HCT116 (cell line): Measurements from ENCODE around the gene TRAPPC12. TPM values are rescaled to one million over a fixed set of nuclear protein-coding genes. Genes with fewer than 3 reads are reported as not detected.

Experiments used
- ATAC-seq: fragments of 200-7000 bp; cut with Tn5 transposase; 2 replicates; pipeline ENCODE4 v1.9.1; 2020; ENCODE audit warnings: mild to moderate bottlenecking, moderate library complexity
- BruUV-seq: library from RNA; stranded (reverse); fragments of 400-500 nt; replicated peaks from 2 replicates; lab custom pipeline; 2021; lab: Mats Ljungman, UMichigan
- CTCF ChIA-PET: fragments of 300-600 bp; sonication (Branson Sonifier 250); formaldehyde crosslinking; loops from one replicate; lab custom pipeline; 2021; ENCODE audit warnings: antibody characterized with exemption; lab: Charles Lee
- POLR2A ChIA-PET: fragments of 300-600, 350-600 bp; sonication (Branson Sonifier 250); formaldehyde crosslinking; loops from one replicate; lab custom pipeline; 2021; ENCODE audit warnings: antibody characterized with exemption; lab: Charles Lee
- RAD21 ChIA-PET, 2 experiments: fragments of 300-600 bp; sonication (Branson Sonifier 250); formaldehyde crosslinking; loops; one replicate each; lab custom pipeline; 2023; ENCODE audit warnings: low total read pairs in 2 of 2; ENCODE audit not compliant: uncharacterized antibody in 2 of 2, unreplicated experiment in 2 of 2, low non-redundant PET in 1 of 2; lab: Charles Lee
- DNase-seq: peaks from one replicate; pipeline ENCODE4 v3.0.0-alpha.2; 2010; ENCODE audit warnings: low read depth, low spot score
- H2AFZ ChIP-seq: fragments of 200-600 bp; shearing (Covaris generic), sonication (generic); 2 replicates; pipeline ENCODE4 v1.6.1; 2017; ENCODE audit warnings: low read depth, mixed run types, mixed read lengths, antibody characterized with exemption, low read length; ENCODE audit not compliant: poor library complexity, severe bottlenecking
- H3K27ac ChIP-seq: 2 replicates; pipeline ENCODE4 v1.5.1; 2012; ENCODE audit warnings: low read depth, low read length
- H3K27me3 ChIP-seq: fragments of 200-600 bp; sonication (generic); 2 replicates; pipeline ENCODE4 v1.6.1; 2016; ENCODE audit warnings: mixed run types, low read length, mixed read lengths; ENCODE audit not compliant: insufficient read depth
- H3K36me3 ChIP-seq, 2 experiments: fragments of 200-500 bp in 1 of 2; fragments of 200-600 bp in 1 of 2; sonication (Bioruptor generic) in 1 of 2; sonication (generic) in 1 of 2; 2 replicates each; pipeline versions ENCODE4 v1.5.1 to v1.6.1; 2014 to 2016; ENCODE audit warnings: low read length in 2 of 2, inconsistent platforms in 1 of 2, mixed read lengths in 1 of 2, mixed run types in 1 of 2; ENCODE audit not compliant: insufficient read depth in 2 of 2, control insufficient read depth in 1 of 2
- H3K4me1 ChIP-seq, 2 experiments: fragments of 200-600 bp in 1 of 2; sonication (generic) in 1 of 2; 2 replicates each; pipeline versions ENCODE4 v1.5.1 to v1.6.1; 2012 to 2017; ENCODE audit warnings: low read length in 2 of 2, inconsistent platforms in 1 of 2, mild to moderate bottlenecking in 1 of 2, mixed read lengths in 1 of 2, mixed run types in 1 of 2, moderate library complexity in 1 of 2; ENCODE audit not compliant: insufficient read depth in 2 of 2, control insufficient read depth in 1 of 2
- H3K4me2 ChIP-seq: fragments of 200-600 bp; sonication (generic); 2 replicates; pipeline ENCODE4 v1.6.1; 2017; ENCODE audit warnings: mixed run types, low read length, mixed read lengths
- H3K4me3 ChIP-seq, 2 experiments: fragments of 200-600 bp in 1 of 2; sonication (generic) in 1 of 2; replicated peaks in 1 of 2; 2 replicates each; pipeline ENCODE4 v1.5.1; 2011 to 2016; ENCODE audit warnings: low read length in 2 of 2, control low read depth in 1 of 2, low read depth in 1 of 2, mild to moderate bottlenecking in 1 of 2, mixed read lengths in 1 of 2, mixed run types in 1 of 2
- H3K79me2 ChIP-seq: fragments of 200-600 bp; sonication (generic); 2 replicates; pipeline ENCODE4 v1.6.1; 2017; ENCODE audit warnings: mild to moderate bottlenecking, mixed run types, low read length, moderate library complexity, mixed read lengths; ENCODE audit not compliant: insufficient read depth
- H3K9ac ChIP-seq: fragments of 200-600 bp; sonication (generic); 2 replicates; pipeline ENCODE4 v1.6.1; 2016; ENCODE audit warnings: low read length, mixed read lengths
- H3K9me2 ChIP-seq: fragments of 200-600 bp; sonication (generic), shearing (Covaris generic); 2 replicates; pipeline ENCODE4 v1.6.1; 2017; ENCODE audit warnings: mixed run types, mild to moderate bottlenecking, moderate library complexity; ENCODE audit not compliant: insufficient read depth
- H3K9me3 ChIP-seq, 2 experiments: fragments of 200-500 bp in 1 of 2; fragments of 200-600 bp in 1 of 2; sonication (Bioruptor generic) in 1 of 2; sonication (generic) in 1 of 2; 2 replicates each; pipeline ENCODE4 v1.6.1; 2014 to 2017; ENCODE audit warnings: low read length in 2 of 2, mixed read lengths in 2 of 2, inconsistent platforms in 1 of 2, low read depth in 1 of 2, mild to moderate bottlenecking in 1 of 2, mixed run types in 1 of 2, moderate library complexity in 1 of 2; ENCODE audit not compliant: control insufficient read depth in 1 of 2, insufficient read depth in 1 of 2
- H4K20me1 ChIP-seq: fragments of 200-600 bp; sonication (generic), shearing (Covaris generic); 2 replicates; pipeline ENCODE4 v1.6.1; 2017; ENCODE audit warnings: mixed run types, mild to moderate bottlenecking, moderate library complexity; ENCODE audit not compliant: insufficient read depth
- CBX3 ChIP-seq: IDR thresholded peaks from 2 replicates; pipeline ENCODE4 v1.6.1; 2012; ENCODE audit warnings: low read depth
- CEBPB ChIP-seq: IDR thresholded peaks from 2 replicates; pipeline ENCODE4 v1.6.1; 2012; ENCODE audit warnings: low read depth
- POLR2A ChIP-seq: IDR thresholded peaks from 2 replicates; pipeline ENCODE4 v1.7.0; 2011; ENCODE audit warnings: borderline replicate concordance; ENCODE audit not compliant: insufficient read depth, insufficient read length; ENCODE audit errors: extremely low read depth
- POLR2AphosphoS5 ChIP-seq: IDR thresholded peaks from 2 replicates; pipeline ENCODE4 v1.6.1; 2011; ENCODE audit warnings: mild to moderate bottlenecking, low read depth, low read length, moderate library complexity
- SIN3A ChIP-seq: IDR thresholded peaks from 2 replicates; pipeline ENCODE4 v1.6.1; 2012; ENCODE audit warnings: low read depth
- intact Hi-C: fragments of 100-400 bp; cut with micrococcal nuclease; formaldehyde crosslinking; loops from 2 replicates; pipeline ENCODE4 v1.10.0; 2022
- total RNA-seq: library from RNA; stranded (reverse); gene quantifications from one replicate; pipeline ENCODE4 v1.2.1, GENCODE V29; 2021; ENCODE audit not compliant: unreplicated experiment
- TF ChIP-seq, protein P1 (sequence below): IDR thresholded peaks from 2 replicates; pipeline ENCODE4 v1.6.1; 2011; ENCODE audit warnings: mild to moderate bottlenecking, low read length, moderate library complexity; ENCODE audit not compliant: insufficient replicate concordance; ENCODE audit errors: extremely low read depth
- TF ChIP-seq, protein P2 (sequence below): IDR thresholded peaks from 2 replicates; pipeline ENCODE4 v1.6.1; 2012
- TF ChIP-seq, protein P3 (sequence below): IDR thresholded peaks from 2 replicates; pipeline ENCODE4 v1.6.1; 2012
- TF ChIP-seq, protein P4 (sequence below), 3 experiments: fragments of 200-600 bp in 1 of 3; sonication (generic) in 1 of 3; IDR thresholded peaks in 2 of 3; conservative IDR thresholded peaks in 1 of 3; 2 replicates each; pipeline ENCODE4 v1.5.1; 2012 to 2017; ENCODE audit warnings: low read depth in 2 of 3, low read length in 2 of 3, antibody characterized with exemption in 1 of 3, borderline replicate concordance in 1 of 3, control low read depth in 1 of 3, mild to moderate bottlenecking in 1 of 3, mixed read lengths in 1 of 3, mixed run types in 1 of 3, moderate library complexity in 1 of 3; ENCODE audit not compliant: insufficient read depth in 1 of 3

Gene TRAPPC12
- total RNA-seq, 1 experiment from 2014 or later, result 47.4 TPM

DNA sequence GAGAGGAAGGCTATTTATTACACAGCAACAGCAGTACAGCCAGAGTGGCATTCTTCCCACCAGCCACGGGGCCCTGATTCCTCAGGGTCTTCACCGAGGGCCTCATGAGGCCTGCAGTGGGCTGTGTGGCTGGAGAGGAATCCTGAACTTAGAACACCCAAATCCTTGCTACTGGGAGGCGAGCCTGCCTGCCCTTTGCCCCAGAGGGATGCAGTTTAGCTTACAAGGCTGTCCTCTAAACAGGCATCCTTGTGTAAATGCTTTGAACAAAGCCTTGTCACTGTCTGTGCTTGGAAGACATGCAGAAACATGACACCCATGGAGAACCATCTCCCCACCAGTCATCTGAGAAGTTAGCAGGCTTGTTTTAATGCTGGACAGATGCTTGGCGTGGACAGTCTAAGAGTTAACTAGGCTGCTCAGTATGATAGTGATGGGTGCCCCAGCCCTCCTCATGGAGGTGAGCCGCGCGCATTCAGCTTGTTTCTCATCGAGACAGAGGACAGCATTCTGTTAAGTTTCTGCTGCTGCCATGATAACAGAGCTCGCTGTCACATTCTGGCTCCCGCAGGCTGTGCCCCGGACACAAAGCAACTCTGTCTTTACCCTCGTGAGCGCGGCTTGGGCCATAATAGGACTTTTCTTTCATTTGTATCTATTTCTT is 97.0 kb downstream of the TRAPPC12 start:
- no peak overlapping the region for H3K4me3 ChIP-seq
- no peaks in the 10 kb centered on the region for H3K79me2 ChIP-seq
- ATAC-seq (no peak), DNase-seq (no peak)
- intact Hi-C loops, result no loop called here
- no peak for TF ChIP-seq POLR2A
- TF ChIP-seq, protein P1, sequence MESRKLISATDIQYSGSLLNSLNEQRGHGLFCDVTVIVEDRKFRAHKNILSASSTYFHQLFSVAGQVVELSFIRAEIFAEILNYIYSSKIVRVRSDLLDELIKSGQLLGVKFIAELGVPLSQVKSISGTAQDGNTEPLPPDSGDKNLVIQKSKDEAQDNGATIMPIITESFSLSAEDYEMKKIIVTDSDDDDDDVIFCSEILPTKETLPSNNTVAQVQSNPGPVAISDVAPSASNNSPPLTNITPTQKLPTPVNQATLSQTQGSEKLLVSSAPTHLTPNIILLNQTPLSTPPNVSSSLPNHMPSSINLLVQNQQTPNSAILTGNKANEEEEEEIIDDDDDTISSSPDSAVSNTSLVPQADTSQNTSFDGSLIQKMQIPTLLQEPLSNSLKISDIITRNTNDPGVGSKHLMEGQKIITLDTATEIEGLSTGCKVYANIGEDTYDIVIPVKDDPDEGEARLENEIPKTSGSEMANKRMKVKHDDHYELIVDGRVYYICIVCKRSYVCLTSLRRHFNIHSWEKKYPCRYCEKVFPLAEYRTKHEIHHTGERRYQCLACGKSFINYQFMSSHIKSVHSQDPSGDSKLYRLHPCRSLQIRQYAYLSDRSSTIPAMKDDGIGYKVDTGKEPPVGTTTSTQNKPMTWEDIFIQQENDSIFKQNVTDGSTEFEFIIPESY, result no peak
- no peak for TF ChIP-seq SIN3A
- TF ChIP-seq, protein P2, sequence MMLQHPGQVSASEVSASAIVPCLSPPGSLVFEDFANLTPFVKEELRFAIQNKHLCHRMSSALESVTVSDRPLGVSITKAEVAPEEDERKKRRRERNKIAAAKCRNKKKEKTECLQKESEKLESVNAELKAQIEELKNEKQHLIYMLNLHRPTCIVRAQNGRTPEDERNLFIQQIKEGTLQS, result no peak
- TF ChIP-seq, protein P3, sequence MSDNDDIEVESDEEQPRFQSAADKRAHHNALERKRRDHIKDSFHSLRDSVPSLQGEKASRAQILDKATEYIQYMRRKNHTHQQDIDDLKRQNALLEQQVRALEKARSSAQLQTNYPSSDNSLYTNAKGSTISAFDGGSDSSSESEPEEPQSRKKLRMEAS, result no peak
- TF ChIP-seq, protein P4, sequence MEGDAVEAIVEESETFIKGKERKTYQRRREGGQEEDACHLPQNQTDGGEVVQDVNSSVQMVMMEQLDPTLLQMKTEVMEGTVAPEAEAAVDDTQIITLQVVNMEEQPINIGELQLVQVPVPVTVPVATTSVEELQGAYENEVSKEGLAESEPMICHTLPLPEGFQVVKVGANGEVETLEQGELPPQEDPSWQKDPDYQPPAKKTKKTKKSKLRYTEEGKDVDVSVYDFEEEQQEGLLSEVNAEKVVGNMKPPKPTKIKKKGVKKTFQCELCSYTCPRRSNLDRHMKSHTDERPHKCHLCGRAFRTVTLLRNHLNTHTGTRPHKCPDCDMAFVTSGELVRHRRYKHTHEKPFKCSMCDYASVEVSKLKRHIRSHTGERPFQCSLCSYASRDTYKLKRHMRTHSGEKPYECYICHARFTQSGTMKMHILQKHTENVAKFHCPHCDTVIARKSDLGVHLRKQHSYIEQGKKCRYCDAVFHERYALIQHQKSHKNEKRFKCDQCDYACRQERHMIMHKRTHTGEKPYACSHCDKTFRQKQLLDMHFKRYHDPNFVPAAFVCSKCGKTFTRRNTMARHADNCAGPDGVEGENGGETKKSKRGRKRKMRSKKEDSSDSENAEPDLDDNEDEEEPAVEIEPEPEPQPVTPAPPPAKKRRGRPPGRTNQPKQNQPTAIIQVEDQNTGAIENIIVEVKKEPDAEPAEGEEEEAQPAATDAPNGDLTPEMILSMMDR (IDR thresholded peaks at IDR 0.05 in 2 of 3, conservative IDR thresholded peaks at IDR 0.05 in 1 of 3; ENCODE audit: borderline replicate concordance in 1 of 3, insufficient read depth in 1 of 3, low read depth in 2 of 3, low read length in 2 of 3), result no peak
- no peak for TF ChIP-seq POLR2AphosphoS5
- no peak for TF ChIP-seq CEBPB
- no peak for TF ChIP-seq CBX3
- TF ChIP-seq, all 23 proteins: peak for 0
- H3K9me2 ChIP-seq, result no peaks in the 10 kb centered on the region
- H4K20me1 ChIP-seq, result no peaks in the 10 kb centered on the region
- H3K9ac ChIP-seq, result no peak overlapping the region
- no peaks in the 10 kb centered on the region for H3K4me1 ChIP-seq
- ChIA-PET RAD21 (no interaction called here), POLR2A (no interaction called here), CTCF (no interaction called here)
- no TSS peak for BruUV-seq
- H3K27ac ChIP-seq, result no peak overlapping the region
- H3K4me2 ChIP-seq, result no peak overlapping the region
- no peaks in the 10 kb centered on the region for H3K27me3 ChIP-seq
- H3K36me3 ChIP-seq, result peaks cover 0 to 2% of the 10 kb centered on the region in 2 experiments; a peak in 1 of 4 replicates
- no peak overlapping the region for H2AFZ ChIP-seq
- H3K9me3 ChIP-seq, result no peaks in the 10 kb centered on the region
